Astrocyte of the cerebellum (primary cell): ENCODE measurements around the gene GPR55.
"Not testable (repeated sequence)": the region's sequence is repeated elsewhere in the genome, so short reads cannot be mapped to it uniquely, and the experiment has no call there.

ENCODE experiments used
- DNase-seq: peaks from one replicate; pipeline ENCODE4 v3.0.0-alpha.2; 2011; ENCODE audit warnings: low read depth
- H3K4me3 ChIP-seq: 2 replicates; pipeline ENCODE4 v1.5.1; 2011; ENCODE audit warnings: mild to moderate bottlenecking, low read depth, low read length, moderate library complexity
- CTCF ChIP-seq: IDR thresholded peaks from 2 replicates; pipeline ENCODE4 v1.5.1; 2012; ENCODE audit warnings: low read length, low read depth, moderate library complexity, mild to moderate bottlenecking; ENCODE audit errors: missing control alignments
- in situ Hi-C: cut with HindIII; loops from 2 replicates; pipeline ENCODE4 v1.10.0; 2017; ENCODE audit warnings: low sequenced_read_pairs

The GPR55 gene

GRCh38 chr2:230924470-230925341 is at the start of gene GPR55:
TSS of gene GPR55 (minus strand) at chr2:230925242. CDS start at chr2:230910962, 14,280 bp downstream.
- no peak for DNase-seq
- no peak for TF ChIP-seq CTCF
- in situ Hi-C loops, result no loop called here
- no peak within 1 kb of the TSS for H3K4me3 ChIP-seq

GRCh38 chr2:230974096-230974913 is 49.3 kb upstream of the GPR55 start:
- no peak for TF ChIP-seq CTCF
- peak; percentile 92 for DNase-seq
- no peak overlapping the region for H3K4me3 ChIP-seq
- in situ Hi-C loops, result no loop called here

- DNase-seq, result no peak
- in situ Hi-C loops, result no loop called here
- no peak overlapping the region for H3K4me3 ChIP-seq
- TF ChIP-seq CTCF, result no peak
Measured at GRCh38 chr2:230972046-230972445, 47.0 kb upstream of the GPR55 start.

GRCh38 chr2:230969659-230970015 is 44.6 kb upstream of the GPR55 start:
- in situ Hi-C loops, result no loop called here
- no peak for DNase-seq
- TF ChIP-seq CTCF, result no peak
- no peak overlapping the region for H3K4me3 ChIP-seq

GRCh38 chr2:230968921-230969658 is 44.0 kb upstream of the GPR55 start:
- DNase-seq, result no peak
- in situ Hi-C loops, result no loop called here
- H3K4me3 ChIP-seq, result no peak overlapping the region
- no peak for TF ChIP-seq CTCF

- in situ Hi-C loops, DNase-seq, H3K4me3 ChIP-seq: not testable (repeated sequence)
Measured at GRCh38 chr2:230968314-230968713, 43.3 kb upstream of the GPR55 start.
